ENCODE results near the gene TMEM184B. TPM values are rescaled to one million over a fixed set of nuclear protein-coding genes. Genes with fewer than 3 reads are reported as not detected.
A peak's percentile ranks its signal among the peaks of the same experiment; 100 is the strongest.

Gene TMEM184B
- total and polyA plus RNA-seq, 8 donors: 10.0 to 110 (median 34.0) TPM

DNA sequence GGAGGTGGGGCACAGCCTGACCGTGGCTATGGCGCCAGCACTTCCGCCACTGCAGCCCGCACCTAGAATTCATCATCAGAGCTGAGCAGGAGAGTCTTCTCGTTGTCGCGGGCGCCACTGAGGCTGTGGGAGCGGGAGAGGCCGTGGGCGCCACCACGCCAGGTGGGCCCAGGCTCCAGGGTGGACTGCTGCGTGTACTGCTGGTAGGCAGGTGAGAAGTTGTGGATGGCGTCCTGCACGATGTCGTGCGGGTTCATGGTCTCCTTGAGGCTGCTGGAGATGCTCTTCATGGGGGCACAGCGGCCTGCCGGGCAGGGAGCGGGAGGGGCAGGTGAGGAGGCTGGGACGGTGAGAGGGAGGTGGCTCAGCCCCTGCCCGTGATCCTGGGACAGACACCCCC, 51.4 kb downstream of the TMEM184B start:
- TF ChIP-seq POLR2A (IDR thresholded peaks at IDR 0.05) (no peak), EP300 (IDR thresholded peaks at IDR 0.05) (no peak), POLR2AphosphoS5 (IDR thresholded peaks at IDR 0.05) (no peak)
- TF ChIP-seq, protein P1, sequence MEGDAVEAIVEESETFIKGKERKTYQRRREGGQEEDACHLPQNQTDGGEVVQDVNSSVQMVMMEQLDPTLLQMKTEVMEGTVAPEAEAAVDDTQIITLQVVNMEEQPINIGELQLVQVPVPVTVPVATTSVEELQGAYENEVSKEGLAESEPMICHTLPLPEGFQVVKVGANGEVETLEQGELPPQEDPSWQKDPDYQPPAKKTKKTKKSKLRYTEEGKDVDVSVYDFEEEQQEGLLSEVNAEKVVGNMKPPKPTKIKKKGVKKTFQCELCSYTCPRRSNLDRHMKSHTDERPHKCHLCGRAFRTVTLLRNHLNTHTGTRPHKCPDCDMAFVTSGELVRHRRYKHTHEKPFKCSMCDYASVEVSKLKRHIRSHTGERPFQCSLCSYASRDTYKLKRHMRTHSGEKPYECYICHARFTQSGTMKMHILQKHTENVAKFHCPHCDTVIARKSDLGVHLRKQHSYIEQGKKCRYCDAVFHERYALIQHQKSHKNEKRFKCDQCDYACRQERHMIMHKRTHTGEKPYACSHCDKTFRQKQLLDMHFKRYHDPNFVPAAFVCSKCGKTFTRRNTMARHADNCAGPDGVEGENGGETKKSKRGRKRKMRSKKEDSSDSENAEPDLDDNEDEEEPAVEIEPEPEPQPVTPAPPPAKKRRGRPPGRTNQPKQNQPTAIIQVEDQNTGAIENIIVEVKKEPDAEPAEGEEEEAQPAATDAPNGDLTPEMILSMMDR (IDR thresholded peaks at IDR 0.05): no peak
- Histone ChIP-seq H3K27ac (peak overlapping the region in 4 of 5 donors; percentile 89 to 97 (median 94)), H3K4me3 (no peak overlapping the region), H3K4me1 (peaks cover 40 to 72% (median 52%) of the 10 kb centered on the region in 4 donors), H3K9me3 (no peaks in the 10 kb centered on the region), H3K36me3 (peaks cover 22 to 63% (median 61%) of the 10 kb centered on the region in 4 donors), H3K27me3 (no peaks in the 10 kb centered on the region)
- DNase-seq: peak in 1 of 2 donors; percentile 21
- WGBS, 5 donors: 87 to 93% (median 90%) methylated on average over 18 to 22 of the region's 22 CpGs
- intact Hi-C loops (cut with DNase I; ENCODE audit: low total_unique reads): no loop called here

DNA sequence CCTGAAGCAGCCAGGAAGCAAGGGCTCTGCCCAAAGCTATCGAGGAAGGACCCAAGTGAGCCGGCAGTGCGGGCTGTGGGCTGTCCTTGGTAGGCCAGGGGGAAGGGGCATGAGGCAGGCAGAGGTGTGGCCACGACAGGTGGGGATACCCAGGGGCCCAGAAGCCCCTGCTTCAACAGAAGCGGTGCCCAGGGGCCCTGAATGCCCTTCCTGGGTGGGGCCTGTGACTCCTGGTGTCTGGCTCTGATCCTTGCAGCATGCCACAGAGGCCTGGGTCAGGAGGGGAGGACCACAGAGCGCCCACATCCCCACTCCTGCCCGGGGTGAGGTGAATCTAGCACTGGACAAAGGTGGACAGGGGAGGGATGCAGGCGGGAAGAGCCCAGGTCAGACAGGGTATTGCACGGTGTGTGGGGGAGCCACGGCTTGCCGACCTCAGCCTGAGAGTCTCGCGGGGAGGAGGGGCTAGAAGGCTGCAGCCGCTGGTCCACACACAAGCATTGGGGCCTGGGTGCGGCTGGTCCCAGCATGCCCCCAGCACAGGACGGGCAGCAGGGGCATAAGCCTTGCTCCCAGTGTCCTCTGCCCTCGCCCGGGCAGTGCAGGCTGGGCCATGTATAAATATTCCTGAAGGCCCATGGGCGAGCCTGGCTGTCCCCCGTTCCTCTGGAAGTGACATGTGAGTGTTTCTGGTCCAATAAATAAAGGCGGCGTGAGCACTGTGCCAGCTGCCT, 52.0 kb downstream of the TMEM184B start:
- TF ChIP-seq, protein P1 (IDR thresholded peaks at IDR 0.05): no peak
- no peak for TF ChIP-seq POLR2AphosphoS5 (IDR thresholded peaks at IDR 0.05)
- no peak for TF ChIP-seq EP300 (IDR thresholded peaks at IDR 0.05)
- TF ChIP-seq POLR2A (IDR thresholded peaks at IDR 0.05): no peak
- intact Hi-C loops (cut with DNase I; ENCODE audit: low total_unique reads): no loop called here
- no peak overlapping the region for H3K4me3 ChIP-seq
- peaks cover 20 to 63% (median 62%) of the 10 kb centered on the region in 4 donors for H3K36me3 ChIP-seq
- H3K27ac ChIP-seq: peak overlapping the region; percentile 62 to 97 (median 94)
- no peaks in the 10 kb centered on the region for H3K9me3 ChIP-seq
- peak in 1 of 2 donors; percentile 25 for DNase-seq
- H3K27me3 ChIP-seq: no peaks in the 10 kb centered on the region
- whole genome bisulfite sequencing, 5 donors: 68 to 82% (median 75%) methylated on average over 16 to 22 of the region's 22 CpGs
- peaks cover 40 to 74% (median 52%) of the 10 kb centered on the region in 4 donors for H3K4me1 ChIP-seq

DNA sequence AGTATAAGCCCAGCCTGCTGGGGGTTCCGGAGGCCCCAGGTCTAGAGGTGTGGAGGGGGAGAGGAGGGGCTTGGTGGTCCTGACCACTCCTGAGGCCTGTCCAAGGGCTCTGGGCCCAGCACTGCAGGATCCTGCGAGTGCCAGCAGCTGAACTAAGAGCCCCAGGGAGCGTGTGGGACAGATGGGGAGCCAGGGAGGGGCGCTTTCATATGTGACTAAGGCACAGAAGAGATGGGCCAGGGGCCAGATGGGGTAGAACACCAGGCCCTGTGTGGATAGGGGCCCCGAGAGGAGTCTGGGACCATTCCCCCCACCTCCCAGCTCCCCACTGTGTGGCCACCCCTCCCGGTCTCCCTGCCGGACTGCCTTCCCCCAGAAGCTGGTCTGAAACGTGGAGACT, 52.6 kb downstream of the TMEM184B start:
- intact Hi-C loops (cut with DNase I; ENCODE audit: low total_unique reads): no loop called here
- no peak for TF ChIP-seq POLR2A (IDR thresholded peaks at IDR 0.05)
- no peak for TF ChIP-seq EP300 (IDR thresholded peaks at IDR 0.05)
- TF ChIP-seq POLR2AphosphoS5 (IDR thresholded peaks at IDR 0.05): no peak
- TF ChIP-seq, protein P1 (IDR thresholded peaks at IDR 0.05): no peak
- DNase-seq: peak in 1 of 2 donors; percentile 44
- no peaks in the 10 kb centered on the region for H3K9me3 ChIP-seq
- peaks cover 18 to 63% (median 58%) of the 10 kb centered on the region in 4 donors for H3K36me3 ChIP-seq
- H3K27ac ChIP-seq: peak overlapping the region; percentile 62 to 97 (median 94)
- H3K4me1 ChIP-seq: peaks cover 40 to 81% (median 54%) of the 10 kb centered on the region in 4 donors
- no peaks in the 10 kb centered on the region for H3K27me3 ChIP-seq
- no peak overlapping the region for H3K4me3 ChIP-seq
- WGBS, 5 donors: 58 to 88% (median 67%) methylated on average over 5 to 8 of the region's 8 CpGs

DNA sequence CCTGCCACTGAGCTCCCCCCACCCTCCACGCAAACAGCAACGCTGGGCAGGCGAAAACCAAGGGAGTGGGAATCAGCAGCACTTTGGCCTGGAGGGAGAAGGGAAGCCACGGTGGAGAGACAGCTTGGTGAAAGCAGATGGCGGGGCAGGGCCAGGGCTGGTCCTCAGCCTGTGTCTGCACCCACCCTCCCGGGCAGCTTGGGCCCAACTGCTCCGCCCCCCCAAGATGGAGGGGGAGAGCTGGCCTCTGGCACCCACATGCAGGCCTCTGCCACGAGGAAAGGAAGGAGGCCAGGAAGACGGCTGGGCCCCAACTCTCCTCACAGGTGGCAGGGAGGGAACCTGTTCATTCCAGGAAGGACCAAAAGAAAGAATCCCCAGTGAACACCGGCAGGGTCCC, 53.2 kb downstream of the TMEM184B start:
- H3K4me3 ChIP-seq: no peak overlapping the region
- intact Hi-C loops (cut with DNase I; ENCODE audit: low total_unique reads): no loop called here
- peak in 1 of 2 donors; percentile 57 for DNase-seq
- H3K27me3 ChIP-seq: no peaks in the 10 kb centered on the region
- no peak for TF ChIP-seq POLR2AphosphoS5 (IDR thresholded peaks at IDR 0.05)
- peaks cover 43 to 86% (median 59%) of the 10 kb centered on the region in 4 donors for H3K4me1 ChIP-seq
- peak overlapping the region; percentile 62 to 97 (median 94) for H3K27ac ChIP-seq
- WGBS, 5 donors: 56 to 64% (median 59%) methylated on average over 7 to 10 of the region's 10 CpGs
- H3K36me3 ChIP-seq: peaks cover 12 to 63% (median 56%) of the 10 kb centered on the region in 4 donors
- H3K9me3 ChIP-seq: no peaks in the 10 kb centered on the region

All from stomach (tissue), 9 donors.